H9 (cell line): ENCODE data around the gene EDRF1. TPM values are rescaled to one million over a fixed set of nuclear protein-coding genes. Genes with fewer than 3 reads are reported as not detected.

Experiments used
- DNase-seq: peaks from one replicate; pipeline ENCODE4 v3.0.0-alpha.2; 2017
- H2AFZ ChIP-seq: one replicate; pipeline ENCODE4 v1.6.1; 2013; ENCODE audit warnings: mild to moderate bottlenecking, low read length, control low read depth, moderate library complexity
- H2AK5ac ChIP-seq: 2 replicates; pipeline ENCODE4 v1.6.1; 2013; ENCODE audit warnings: low read length, control low read depth, mixed read lengths; ENCODE audit not compliant: insufficient read length
- H2BK120ac ChIP-seq: one replicate; pipeline ENCODE4 v1.6.1; 2013; ENCODE audit warnings: low read depth, mild to moderate bottlenecking, low read length, control low read depth, inconsistent platforms; ENCODE audit not compliant: poor library complexity, severe bottlenecking
- H2BK12ac ChIP-seq: 2 replicates; pipeline ENCODE4 v1.6.1; 2013; ENCODE audit warnings: low read length, control low read depth, mixed read lengths, low read depth; ENCODE audit not compliant: insufficient read length
- H2BK15ac ChIP-seq: 2 replicates; pipeline ENCODE4 v1.6.1; 2013; ENCODE audit warnings: low read depth, low read length, control low read depth
- H2BK20ac ChIP-seq: one replicate; pipeline ENCODE4 v1.6.1; 2013; ENCODE audit warnings: low read depth, mild to moderate bottlenecking, low read length, control low read depth, inconsistent platforms; ENCODE audit not compliant: poor library complexity, severe bottlenecking
- H2BK5ac ChIP-seq: 2 replicates; pipeline ENCODE4 v1.6.1; 2013; ENCODE audit warnings: low read length, control low read depth, mixed read lengths; ENCODE audit not compliant: insufficient read length
- H3K14ac ChIP-seq: 2 replicates; pipeline ENCODE4 v1.6.1; 2013; ENCODE audit warnings: low read length, control low read depth; ENCODE audit not compliant: insufficient read depth
- H3K18ac ChIP-seq: 2 replicates; pipeline ENCODE4 v1.6.1; 2013; ENCODE audit warnings: low read depth, mild to moderate bottlenecking, mixed read lengths, low read length, control low read depth; ENCODE audit not compliant: insufficient read length
- H3K23ac ChIP-seq: 2 replicates; pipeline ENCODE4 v1.6.1; 2013; ENCODE audit warnings: low read length, control low read depth, mixed read lengths, low read depth; ENCODE audit not compliant: insufficient read length
- H3K23me2 ChIP-seq: 2 replicates; pipeline ENCODE4 v1.6.1; 2013; ENCODE audit warnings: low read depth, mild to moderate bottlenecking, mixed read lengths, low read length, control low read depth; ENCODE audit not compliant: insufficient read length, poor library complexity, severe bottlenecking
- H3K27ac ChIP-seq: 2 replicates; pipeline ENCODE4 v1.5.1; 2013; ENCODE audit warnings: low read length, control low read depth, mixed read lengths, low read depth; ENCODE audit not compliant: insufficient read length
- H3K27me3 ChIP-seq: 2 replicates; pipeline ENCODE4 v1.6.1; 2013; ENCODE audit warnings: low read length, control low read depth, inconsistent platforms; ENCODE audit not compliant: insufficient read depth
- H3K4ac ChIP-seq: 2 replicates; pipeline ENCODE4 v1.6.1; 2013; ENCODE audit warnings: low read depth, mild to moderate bottlenecking, control low read depth, inconsistent platforms, low read length, moderate library complexity
- H3K4me1 ChIP-seq: 2 replicates; pipeline ENCODE4 v1.6.1; 2013; ENCODE audit warnings: low read length, control low read depth, inconsistent platforms; ENCODE audit not compliant: insufficient read depth
- H3K4me2 ChIP-seq: 2 replicates; pipeline ENCODE4 v1.6.1; 2013; ENCODE audit warnings: low read length, control low read depth, mixed read lengths; ENCODE audit not compliant: insufficient read length, insufficient read depth
- H3K56ac ChIP-seq: 2 replicates; pipeline ENCODE4 v1.6.1; 2013; ENCODE audit warnings: low read depth, mild to moderate bottlenecking, mixed read lengths, low read length, control low read depth; ENCODE audit not compliant: insufficient read length
- H3K79me1 ChIP-seq: 2 replicates; pipeline ENCODE4 v1.6.1; 2013; ENCODE audit warnings: low read depth, mild to moderate bottlenecking, moderate library complexity, low read length, control low read depth, inconsistent platforms; ENCODE audit not compliant: insufficient read depth, poor library complexity, severe bottlenecking
- H3K79me2 ChIP-seq: 2 replicates; pipeline ENCODE4 v1.6.1; 2013; ENCODE audit warnings: low read length, control low read depth, inconsistent platforms; ENCODE audit not compliant: insufficient read depth
- H3K9ac ChIP-seq: 2 replicates; pipeline ENCODE4 v1.6.1; 2013; ENCODE audit warnings: low read length, control low read depth, mixed read lengths; ENCODE audit not compliant: insufficient read length; ENCODE audit errors: extremely low read depth
- H3K9me3 ChIP-seq: one replicate; pipeline ENCODE4 v1.6.1; 2013; ENCODE audit warnings: low read depth, low read length, inconsistent platforms; ENCODE audit not compliant: control insufficient read depth
- H3T11ph ChIP-seq: one replicate; pipeline ENCODE4 v1.6.1; 2013; ENCODE audit warnings: mild to moderate bottlenecking, low read length, control low read depth, inconsistent platforms
- H4K20me1 ChIP-seq: one replicate; pipeline ENCODE4 v1.6.1; 2013; ENCODE audit not compliant: control insufficient read depth, insufficient read length, insufficient read depth
- H4K5ac ChIP-seq: 2 replicates; pipeline ENCODE4 v1.6.1; 2013; ENCODE audit warnings: low read depth, mild to moderate bottlenecking, mixed read lengths, low read length, control low read depth; ENCODE audit not compliant: insufficient read length
- H4K8ac ChIP-seq: replicated peaks from 2 replicates; pipeline ENCODE4 v1.6.1; 2013; ENCODE audit warnings: low read length, control low read depth, mixed read lengths, low read depth; ENCODE audit not compliant: insufficient read length
- H4K91ac ChIP-seq: 2 replicates; pipeline ENCODE4 v1.6.1; 2013; ENCODE audit warnings: low read depth, mild to moderate bottlenecking, moderate library complexity, mixed read lengths, low read length, control low read depth; ENCODE audit not compliant: insufficient read length
- H3K27ac Mint-ChIP-seq, 3 experiments: 2 replicates in 2 of 3; 3 replicates in 1 of 3; pipeline ENCODE4 v1.8.0; 2020 to 2021; ENCODE audit warnings: mixed read lengths in 3 of 3, mild to moderate bottlenecking in 1 of 3, moderate library complexity in 1 of 3
- H3K27me3 Mint-ChIP-seq: 2 replicates; pipeline ENCODE4 v1.8.0; 2021; ENCODE audit warnings: low read depth, mild to moderate bottlenecking, moderate library complexity, mixed read lengths
- H3K36me3 Mint-ChIP-seq, 3 experiments: 2 replicates in 2 of 3; 3 replicates in 1 of 3; pipeline ENCODE4 v1.8.0; 2020 to 2021; ENCODE audit warnings: low read depth in 3 of 3, mixed read lengths in 3 of 3; ENCODE audit not compliant: insufficient read depth in 1 of 3
- H3K4me1 Mint-ChIP-seq, 2 experiments: 2 replicates each; pipeline ENCODE4 v1.8.0; 2020; ENCODE audit warnings: mixed read lengths in 2 of 2
- H3K4me3 Mint-ChIP-seq, 2 experiments: 2 replicates in 1 of 2; 3 replicates in 1 of 2; pipeline ENCODE4 v1.8.0; 2020 to 2021; ENCODE audit warnings: mild to moderate bottlenecking in 2 of 2, mixed read lengths in 2 of 2, moderate library complexity in 1 of 2
- H3K9me3 Mint-ChIP-seq, 2 experiments: 2 replicates in 1 of 2; 3 replicates in 1 of 2; pipeline ENCODE4 v1.8.0; 2020; ENCODE audit warnings: mild to moderate bottlenecking in 2 of 2, mixed read lengths in 2 of 2, moderate library complexity in 1 of 2
- WGBS: extraction: QIAGEN DNeasy Blood & Tissue Kit; methylation state at CpG from one replicate; pipeline ENCODE4 v1.1.7; 2013; ENCODE audit warnings: missing lambda C conversion rate, low lambda C conversion rate, mixed read lengths; ENCODE audit not compliant: insufficient read length; ENCODE audit errors: extremely low coverage; 5-methylcytosine and 5-hydroxymethylcytosine counted together
- total RNA-seq: library from RNA; stranded (reverse); gene quantifications from 2 replicates; pipeline ENCODE4 v1.2.1, GENCODE V29; 2021
- TF ChIP-seq, protein P1 (sequence below): fragments of 200-600 bp; sonication (generic); conservative IDR thresholded peaks from 3 replicates; pipeline ENCODE4 v1.8.0; 2021; ENCODE audit warnings: antibody characterized with exemption, mild to moderate bottlenecking

EDRF1 gene
- total RNA-seq, 1 experiment from 2014 or later: 51.0 TPM

DNA sequence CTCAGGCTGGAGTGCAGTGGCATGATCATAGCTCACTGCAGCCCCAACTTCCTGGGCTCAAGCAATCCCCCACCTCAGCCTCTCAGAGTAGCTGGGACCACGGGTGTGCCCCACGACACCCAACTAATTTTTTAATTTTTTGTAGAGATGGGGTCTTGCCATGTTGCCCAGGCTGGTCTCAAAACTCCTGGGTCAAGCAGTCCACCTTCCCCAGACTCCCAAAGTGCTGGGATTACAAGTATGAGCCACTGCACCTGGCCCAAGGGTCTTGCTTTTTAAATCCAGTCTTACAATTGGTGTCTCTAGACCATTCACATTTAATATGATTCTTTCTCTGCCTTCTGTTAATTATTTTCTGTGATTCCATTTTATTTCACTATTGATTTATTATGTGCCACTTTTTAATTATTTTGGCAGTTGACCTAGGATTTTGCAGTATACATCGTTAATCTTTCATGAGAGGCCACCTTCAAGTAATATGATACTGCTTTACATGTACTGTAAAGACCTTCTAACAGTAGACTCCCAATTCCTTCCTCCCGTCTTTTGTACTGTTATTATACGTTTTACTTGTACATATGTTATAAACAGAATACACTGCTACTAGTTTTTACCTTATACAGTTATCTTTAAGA lies 37.5 kb downstream of the EDRF1 start:
- no peak overlapping the region for H3K23ac ChIP-seq
- H3K14ac ChIP-seq: no peak overlapping the region
- WGBS: no CpG with 5 or more reads among the region's 5 CpGs
- H3K4ac ChIP-seq: no peak overlapping the region
- H3T11ph ChIP-seq: no peak overlapping the region
- Mint-ChIP-seq H3K4me1 (peaks cover 7 to 15% of the 10 kb centered on the region in 2 experiments), H3K36me3 (peaks cover 25 to 79% (median 66%) of the 10 kb centered on the region in 3 experiments; a peak in 6 of 7 replicates), H3K4me3 (no peak overlapping the region), H3K27ac (no peak overlapping the region), H3K9me3 (no peaks in the 10 kb centered on the region), H3K27me3 (no peaks in the 10 kb centered on the region)
- no peak overlapping the region for H2AFZ ChIP-seq
- no peak overlapping the region for H2BK15ac ChIP-seq
- H3K27me3 ChIP-seq: no peaks in the 10 kb centered on the region
- no peak for DNase-seq
- TF ChIP-seq, protein P1, sequence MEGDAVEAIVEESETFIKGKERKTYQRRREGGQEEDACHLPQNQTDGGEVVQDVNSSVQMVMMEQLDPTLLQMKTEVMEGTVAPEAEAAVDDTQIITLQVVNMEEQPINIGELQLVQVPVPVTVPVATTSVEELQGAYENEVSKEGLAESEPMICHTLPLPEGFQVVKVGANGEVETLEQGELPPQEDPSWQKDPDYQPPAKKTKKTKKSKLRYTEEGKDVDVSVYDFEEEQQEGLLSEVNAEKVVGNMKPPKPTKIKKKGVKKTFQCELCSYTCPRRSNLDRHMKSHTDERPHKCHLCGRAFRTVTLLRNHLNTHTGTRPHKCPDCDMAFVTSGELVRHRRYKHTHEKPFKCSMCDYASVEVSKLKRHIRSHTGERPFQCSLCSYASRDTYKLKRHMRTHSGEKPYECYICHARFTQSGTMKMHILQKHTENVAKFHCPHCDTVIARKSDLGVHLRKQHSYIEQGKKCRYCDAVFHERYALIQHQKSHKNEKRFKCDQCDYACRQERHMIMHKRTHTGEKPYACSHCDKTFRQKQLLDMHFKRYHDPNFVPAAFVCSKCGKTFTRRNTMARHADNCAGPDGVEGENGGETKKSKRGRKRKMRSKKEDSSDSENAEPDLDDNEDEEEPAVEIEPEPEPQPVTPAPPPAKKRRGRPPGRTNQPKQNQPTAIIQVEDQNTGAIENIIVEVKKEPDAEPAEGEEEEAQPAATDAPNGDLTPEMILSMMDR: no peak
- no peak overlapping the region for H2BK5ac ChIP-seq
- H2BK12ac ChIP-seq: no peak overlapping the region
- no peak overlapping the region for H2BK20ac ChIP-seq
- no peaks in the 10 kb centered on the region for H3K79me1 ChIP-seq
- H3K27ac ChIP-seq: no peak overlapping the region
- no peak overlapping the region for H3K18ac ChIP-seq
- no peaks in the 10 kb centered on the region for H3K23me2 ChIP-seq
- H2BK120ac ChIP-seq: no peak overlapping the region
- H4K91ac ChIP-seq: no peak overlapping the region
- no peaks in the 10 kb centered on the region for H3K79me2 ChIP-seq
- H2AK5ac ChIP-seq: no peak overlapping the region
- H3K9ac ChIP-seq: no peak overlapping the region
- H3K56ac ChIP-seq: no peak overlapping the region
- no peaks in the 10 kb centered on the region for H4K20me1 ChIP-seq
- H3K4me2 ChIP-seq: no peak overlapping the region
- H4K5ac ChIP-seq: no peak overlapping the region
- H3K9me3 ChIP-seq: no peaks in the 10 kb centered on the region
- H3K4me1 ChIP-seq: no peaks in the 10 kb centered on the region; the same call in 1 of the 2 replicates
- no peak overlapping the region for H4K8ac ChIP-seq
